ENCODE data around the gene LDLRAD2.

The LDLRAD2 gene

GRCh38 chr1:21870611-21871010 is 58.5 kb downstream of the LDLRAD2 start:
- no peak overlapping the region for H2AFZ ChIP-seq (ENCODE audit: low read length)
- no peaks in the 10 kb centered on the region for H3K36me3 ChIP-seq (ENCODE audit: insufficient read depth, low read length)
- no peaks in the 10 kb centered on the region for H4K20me1 ChIP-seq (ENCODE audit: insufficient read depth, low read length, poor library complexity, severe bottlenecking)
- H3K79me2 ChIP-seq (ENCODE audit: insufficient read depth, low read length), result no peaks in the 10 kb centered on the region
- TF ChIP-seq, protein P1, sequence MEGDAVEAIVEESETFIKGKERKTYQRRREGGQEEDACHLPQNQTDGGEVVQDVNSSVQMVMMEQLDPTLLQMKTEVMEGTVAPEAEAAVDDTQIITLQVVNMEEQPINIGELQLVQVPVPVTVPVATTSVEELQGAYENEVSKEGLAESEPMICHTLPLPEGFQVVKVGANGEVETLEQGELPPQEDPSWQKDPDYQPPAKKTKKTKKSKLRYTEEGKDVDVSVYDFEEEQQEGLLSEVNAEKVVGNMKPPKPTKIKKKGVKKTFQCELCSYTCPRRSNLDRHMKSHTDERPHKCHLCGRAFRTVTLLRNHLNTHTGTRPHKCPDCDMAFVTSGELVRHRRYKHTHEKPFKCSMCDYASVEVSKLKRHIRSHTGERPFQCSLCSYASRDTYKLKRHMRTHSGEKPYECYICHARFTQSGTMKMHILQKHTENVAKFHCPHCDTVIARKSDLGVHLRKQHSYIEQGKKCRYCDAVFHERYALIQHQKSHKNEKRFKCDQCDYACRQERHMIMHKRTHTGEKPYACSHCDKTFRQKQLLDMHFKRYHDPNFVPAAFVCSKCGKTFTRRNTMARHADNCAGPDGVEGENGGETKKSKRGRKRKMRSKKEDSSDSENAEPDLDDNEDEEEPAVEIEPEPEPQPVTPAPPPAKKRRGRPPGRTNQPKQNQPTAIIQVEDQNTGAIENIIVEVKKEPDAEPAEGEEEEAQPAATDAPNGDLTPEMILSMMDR (conservative IDR thresholded peaks at IDR 0.05; ENCODE audit: low read length), result no peak
- TF ChIP-seq EZH2phosphoT487 (IDR thresholded peaks at IDR 0.05; ENCODE audit: borderline replicate concordance), result no peak
- H3F3A ChIP-seq (ENCODE audit: low read depth), result no peaks in the 10 kb centered on the region
- H3K9me3 ChIP-seq (ENCODE audit: insufficient read depth, low read depth, low read length), result no peaks in the 10 kb centered on the region
- H3K27me3 ChIP-seq (ENCODE audit: insufficient read depth, low read length, poor library complexity, severe bottlenecking), result no peaks in the 10 kb centered on the region
- peaks cover 2% of the 10 kb centered on the region for H3K4me1 ChIP-seq (ENCODE audit: insufficient read depth, low read length, poor library complexity, severe bottlenecking)
- no peak overlapping the region for H3K4me3 ChIP-seq (ENCODE audit: low read length, poor library complexity, severe bottlenecking)
- no peaks in the 10 kb centered on the region for H3K9me2 ChIP-seq (replicated peaks; ENCODE audit: low read depth, low read length)
- no peak overlapping the region for H3K4me2 ChIP-seq (ENCODE audit: low read depth, low read length, poor library complexity, severe bottlenecking)
- no peak overlapping the region for H3K9ac ChIP-seq (ENCODE audit: low read depth, low read length, poor library complexity, severe bottlenecking)

DNA sequence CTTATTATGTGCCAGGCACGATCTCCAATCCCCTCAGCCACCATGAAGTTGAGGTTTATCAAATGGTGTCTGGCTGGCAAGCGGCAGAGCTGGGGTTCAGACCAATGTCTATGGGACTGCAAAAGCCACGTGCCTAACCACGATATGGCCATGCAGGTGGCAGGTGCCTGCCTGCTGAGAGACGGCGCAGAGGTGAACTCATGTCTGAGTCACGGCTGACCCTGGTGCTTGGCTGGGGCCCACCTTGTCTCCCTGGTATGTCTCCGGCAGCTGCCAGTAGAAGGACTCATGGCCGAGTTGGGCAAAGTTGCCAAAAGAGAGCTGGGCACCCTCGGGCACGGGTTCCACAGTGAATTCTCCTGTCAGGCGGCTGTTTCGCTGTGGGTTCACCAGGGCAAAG is 59.9 kb downstream of the LDLRAD2 start:
- Histone ChIP-seq H3K9ac (ENCODE audit: low read depth, low read length, poor library complexity, severe bottlenecking) (no peak overlapping the region), H3K79me2 (ENCODE audit: insufficient read depth, low read length) (no peaks in the 10 kb centered on the region), H3K27me3 (ENCODE audit: insufficient read depth, low read length, poor library complexity, severe bottlenecking) (no peaks in the 10 kb centered on the region), H3K9me3 (ENCODE audit: insufficient read depth, low read depth, low read length) (no peaks in the 10 kb centered on the region), H3F3A (ENCODE audit: low read depth) (no peaks in the 10 kb centered on the region), H3K4me3 (ENCODE audit: low read length, poor library complexity, severe bottlenecking) (no peak overlapping the region), H3K4me1 (ENCODE audit: insufficient read depth, low read length, poor library complexity, severe bottlenecking) (no peaks in the 10 kb centered on the region), H3K9me2 (replicated peaks; ENCODE audit: low read depth, low read length) (no peaks in the 10 kb centered on the region), H2AFZ (ENCODE audit: low read length) (no peak overlapping the region), H4K20me1 (ENCODE audit: insufficient read depth, low read length, poor library complexity, severe bottlenecking) (no peaks in the 10 kb centered on the region), H3K36me3 (ENCODE audit: insufficient read depth, low read length) (no peaks in the 10 kb centered on the region), H3K4me2 (ENCODE audit: low read depth, low read length, poor library complexity, severe bottlenecking) (no peak overlapping the region)
- no peak for TF ChIP-seq EZH2phosphoT487 (IDR thresholded peaks at IDR 0.05; ENCODE audit: borderline replicate concordance)
- TF ChIP-seq, protein P1 (conservative IDR thresholded peaks at IDR 0.05; ENCODE audit: low read length), result no peak

DNA sequence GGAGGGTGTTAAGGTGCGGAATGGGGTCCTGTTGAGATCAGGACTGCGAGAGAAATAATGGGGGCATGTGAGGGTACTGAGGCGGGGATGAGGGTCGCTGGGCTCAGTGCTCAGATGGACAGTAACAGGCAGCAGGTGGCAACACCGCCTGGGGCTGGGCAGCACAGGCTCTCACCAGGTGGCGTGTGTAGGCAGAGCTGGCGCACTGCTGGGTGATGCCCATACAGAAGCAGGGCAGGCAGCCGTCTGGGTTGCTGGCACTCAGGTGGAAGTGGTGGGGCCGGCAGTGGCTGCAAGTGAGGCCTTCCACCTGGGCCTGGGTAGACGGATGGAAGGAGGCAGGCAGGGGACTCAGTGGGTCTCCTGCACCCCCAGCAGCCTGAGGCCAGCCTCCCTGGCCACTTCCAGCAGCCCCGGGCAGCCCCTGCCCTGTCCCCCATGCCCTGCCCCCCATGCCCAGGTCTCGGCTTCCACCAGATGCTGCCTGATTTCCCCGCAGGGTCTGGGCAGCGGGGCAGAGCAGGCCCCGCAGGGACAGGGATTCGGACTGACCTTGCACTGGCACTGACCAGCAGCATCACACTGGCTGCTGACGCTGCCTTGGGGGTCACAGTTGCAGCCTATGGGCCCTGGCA is 60.5 kb downstream of the LDLRAD2 start:
- Histone ChIP-seq H3K9ac (ENCODE audit: low read depth, low read length, poor library complexity, severe bottlenecking) (no peak overlapping the region), H3F3A (ENCODE audit: low read depth) (no peaks in the 10 kb centered on the region), H3K79me2 (ENCODE audit: insufficient read depth, low read length) (no peaks in the 10 kb centered on the region), H3K9me2 (replicated peaks; ENCODE audit: low read depth, low read length) (no peaks in the 10 kb centered on the region), H3K9me3 (ENCODE audit: insufficient read depth, low read depth, low read length) (no peaks in the 10 kb centered on the region), H3K4me3 (ENCODE audit: low read length, poor library complexity, severe bottlenecking) (no peak overlapping the region), H2AFZ (ENCODE audit: low read length) (no peak overlapping the region), H3K4me1 (ENCODE audit: insufficient read depth, low read length, poor library complexity, severe bottlenecking) (no peaks in the 10 kb centered on the region), H3K36me3 (ENCODE audit: insufficient read depth, low read length) (no peaks in the 10 kb centered on the region), H3K4me2 (ENCODE audit: low read depth, low read length, poor library complexity, severe bottlenecking) (no peak overlapping the region), H3K27me3 (ENCODE audit: insufficient read depth, low read length, poor library complexity, severe bottlenecking) (no peaks in the 10 kb centered on the region), H4K20me1 (ENCODE audit: insufficient read depth, low read length, poor library complexity, severe bottlenecking) (no peaks in the 10 kb centered on the region)
- TF ChIP-seq, protein P1 (conservative IDR thresholded peaks at IDR 0.05; ENCODE audit: low read length), result no peak
- no peak for TF ChIP-seq EZH2phosphoT487 (IDR thresholded peaks at IDR 0.05; ENCODE audit: borderline replicate concordance)

All from Loucy (cell line).